Esophagus squamous epithelium (tissue), 4 donors: ENCODE results near the gene PDSS1.

Experiments used
- POLR2A ChIP-seq, 4 donors: fragments of 450-650 bp; IDR thresholded peaks; one replicate each; pipeline ENCODE4 v1.6.1; 2017; ENCODE audit warnings: antibody characterized with exemption in 4 of 4, mild to moderate bottlenecking in 4 of 4, moderate library complexity in 3 of 4
- TF ChIP-seq, protein P1 (sequence below), 6 experiments: fragments of 450-650 bp in 4 of 6; fragments of 200-600 bp in 2 of 6; sonication (generic) in 2 of 6; IDR thresholded peaks; one replicate each; pipeline ENCODE4 v1.5.1; 2016 to 2019; ENCODE audit warnings: antibody characterized with exemption in 6 of 6, mild to moderate bottlenecking in 4 of 6, moderate library complexity in 4 of 6

DNA sequence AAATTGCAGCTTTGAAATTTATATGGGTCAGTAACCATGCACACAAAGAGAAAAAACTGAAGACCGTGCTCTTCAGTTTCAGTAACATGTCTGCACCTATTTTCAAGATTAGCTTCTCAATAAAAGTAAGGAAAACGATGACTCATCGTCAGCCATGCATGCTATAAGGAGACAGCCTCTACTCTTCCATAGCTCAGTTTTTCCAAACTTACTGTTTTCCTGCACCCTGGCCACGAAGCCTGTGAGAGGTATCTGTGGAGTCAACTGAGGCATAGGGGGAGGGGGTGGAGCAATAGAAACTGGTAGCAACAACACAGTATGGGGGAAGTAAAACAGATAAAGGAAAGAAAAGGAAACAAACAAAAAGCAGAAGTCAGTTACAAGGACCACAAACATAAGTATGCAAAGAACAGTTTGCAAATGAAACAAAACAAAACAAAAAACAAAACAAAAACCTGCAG, 58.0 kb downstream of the PDSS1 start:
- TF ChIP-seq, protein P1, sequence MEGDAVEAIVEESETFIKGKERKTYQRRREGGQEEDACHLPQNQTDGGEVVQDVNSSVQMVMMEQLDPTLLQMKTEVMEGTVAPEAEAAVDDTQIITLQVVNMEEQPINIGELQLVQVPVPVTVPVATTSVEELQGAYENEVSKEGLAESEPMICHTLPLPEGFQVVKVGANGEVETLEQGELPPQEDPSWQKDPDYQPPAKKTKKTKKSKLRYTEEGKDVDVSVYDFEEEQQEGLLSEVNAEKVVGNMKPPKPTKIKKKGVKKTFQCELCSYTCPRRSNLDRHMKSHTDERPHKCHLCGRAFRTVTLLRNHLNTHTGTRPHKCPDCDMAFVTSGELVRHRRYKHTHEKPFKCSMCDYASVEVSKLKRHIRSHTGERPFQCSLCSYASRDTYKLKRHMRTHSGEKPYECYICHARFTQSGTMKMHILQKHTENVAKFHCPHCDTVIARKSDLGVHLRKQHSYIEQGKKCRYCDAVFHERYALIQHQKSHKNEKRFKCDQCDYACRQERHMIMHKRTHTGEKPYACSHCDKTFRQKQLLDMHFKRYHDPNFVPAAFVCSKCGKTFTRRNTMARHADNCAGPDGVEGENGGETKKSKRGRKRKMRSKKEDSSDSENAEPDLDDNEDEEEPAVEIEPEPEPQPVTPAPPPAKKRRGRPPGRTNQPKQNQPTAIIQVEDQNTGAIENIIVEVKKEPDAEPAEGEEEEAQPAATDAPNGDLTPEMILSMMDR (IDR thresholded peaks at IDR 0.05), result no peak
- no peak for TF ChIP-seq POLR2A (IDR thresholded peaks at IDR 0.05)
